HFFc6 (cell line): ENCODE results near the gene FRMPD1. TPM values are rescaled to one million over a fixed set of nuclear protein-coding genes. Genes with fewer than 3 reads are reported as not detected.

Source experiments
- DNase-seq: peaks from one replicate; pipeline ENCODE4 v3.0.0-alpha.2; 2018
- H3K27ac Mint-ChIP-seq: 2 replicates; pipeline ENCODE4 v1.8.0; 2020; ENCODE audit warnings: mild to moderate bottlenecking, mixed read lengths
- H3K27me3 Mint-ChIP-seq: 2 replicates; pipeline ENCODE4 v1.8.0; 2021; ENCODE audit warnings: mild to moderate bottlenecking, moderate library complexity, mixed read lengths; ENCODE audit not compliant: insufficient read depth
- H3K36me3 Mint-ChIP-seq: 2 replicates; pipeline ENCODE4 v1.8.0; 2021; ENCODE audit warnings: low read depth, mixed read lengths
- H3K4me1 Mint-ChIP-seq: 2 replicates; pipeline ENCODE4 v1.8.0; 2020; ENCODE audit warnings: low read depth, mixed read lengths
- H3K4me3 Mint-ChIP-seq: 2 replicates; pipeline ENCODE4 v1.8.0; 2020; ENCODE audit warnings: mild to moderate bottlenecking, moderate library complexity, mixed read lengths
- H3K9me3 Mint-ChIP-seq: 2 replicates; pipeline ENCODE4 v1.8.0; 2020; ENCODE audit warnings: mild to moderate bottlenecking, mixed read lengths
- total RNA-seq, 6 experiments: library from RNA; stranded (reverse); fragmentation: NEBNext Ultra II Directional; extraction: Animal tissue kit (Norgen Biotek cat#: 25700); gene quantifications; 2 replicates in 1 of 6; 3 replicates in 5 of 6; pipeline ENCODE4 v1.2.3, GENCODE V29; 2021
- TF ChIP-seq, protein P1 (sequence below): fragments of 200-600 bp; sonication (generic); IDR thresholded peaks from 2 replicates; pipeline ENCODE4 v1.5.0; 2021; ENCODE audit warnings: antibody characterized with exemption, mild to moderate bottlenecking

Gene FRMPD1
- total RNA-seq, 6 experiments from 2014 or later = not detected

DNA sequence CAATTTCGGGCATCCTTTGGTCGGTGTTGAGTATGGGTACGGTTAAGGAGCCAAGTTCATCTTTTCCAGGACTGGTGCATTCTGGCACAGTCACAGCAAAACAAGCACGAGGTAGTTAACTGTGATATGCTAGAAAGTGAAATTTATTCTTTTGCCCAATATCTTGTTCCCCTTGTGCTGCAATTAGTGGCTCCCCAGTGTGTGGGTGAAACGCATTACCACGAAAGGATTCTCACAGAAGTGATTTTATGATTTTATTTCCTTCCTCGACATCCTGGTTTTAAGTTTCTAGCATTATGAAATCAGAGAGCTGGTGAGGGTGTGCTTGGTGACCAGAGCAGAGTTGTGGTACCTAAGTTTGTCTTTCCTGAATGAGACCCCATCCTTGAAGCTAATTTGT lies 1.5 kb downstream of the FRMPD1 start:
- TF ChIP-seq, protein P1, sequence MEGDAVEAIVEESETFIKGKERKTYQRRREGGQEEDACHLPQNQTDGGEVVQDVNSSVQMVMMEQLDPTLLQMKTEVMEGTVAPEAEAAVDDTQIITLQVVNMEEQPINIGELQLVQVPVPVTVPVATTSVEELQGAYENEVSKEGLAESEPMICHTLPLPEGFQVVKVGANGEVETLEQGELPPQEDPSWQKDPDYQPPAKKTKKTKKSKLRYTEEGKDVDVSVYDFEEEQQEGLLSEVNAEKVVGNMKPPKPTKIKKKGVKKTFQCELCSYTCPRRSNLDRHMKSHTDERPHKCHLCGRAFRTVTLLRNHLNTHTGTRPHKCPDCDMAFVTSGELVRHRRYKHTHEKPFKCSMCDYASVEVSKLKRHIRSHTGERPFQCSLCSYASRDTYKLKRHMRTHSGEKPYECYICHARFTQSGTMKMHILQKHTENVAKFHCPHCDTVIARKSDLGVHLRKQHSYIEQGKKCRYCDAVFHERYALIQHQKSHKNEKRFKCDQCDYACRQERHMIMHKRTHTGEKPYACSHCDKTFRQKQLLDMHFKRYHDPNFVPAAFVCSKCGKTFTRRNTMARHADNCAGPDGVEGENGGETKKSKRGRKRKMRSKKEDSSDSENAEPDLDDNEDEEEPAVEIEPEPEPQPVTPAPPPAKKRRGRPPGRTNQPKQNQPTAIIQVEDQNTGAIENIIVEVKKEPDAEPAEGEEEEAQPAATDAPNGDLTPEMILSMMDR = no peak
- peaks cover 59% of the 10 kb centered on the region for H3K27me3 Mint-ChIP-seq
- 0 out of 2 replicates have a peak, but pooled peaks cover 4% of the 10 kb centered on the region for H3K4me1 Mint-ChIP-seq
- H3K27ac Mint-ChIP-seq = no peak overlapping the region
- H3K36me3 Mint-ChIP-seq = no peaks in the 10 kb centered on the region
- no peak for DNase-seq
- no peak overlapping the region for H3K4me3 Mint-ChIP-seq
- H3K9me3 Mint-ChIP-seq = no peaks in the 10 kb centered on the region

DNA sequence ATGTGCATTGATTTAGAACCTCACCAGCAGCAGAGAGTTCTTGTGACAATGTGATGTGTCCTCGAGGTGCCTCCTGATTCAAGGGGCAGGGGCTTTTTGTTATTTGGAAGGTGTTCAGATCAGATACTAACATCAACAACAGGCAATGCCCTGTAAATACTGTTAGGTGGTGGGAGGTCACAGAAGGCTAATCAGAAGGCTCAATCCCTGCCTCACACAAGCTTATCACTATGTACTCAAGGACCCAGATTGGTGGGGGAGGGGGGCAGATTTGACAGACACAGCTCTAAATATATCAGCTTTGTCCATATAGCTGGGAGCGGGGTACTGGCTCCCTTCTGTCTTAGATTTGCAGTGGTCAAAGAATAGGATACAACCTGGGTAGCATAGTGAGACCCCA lies 2.6 kb downstream of the FRMPD1 start:
- TF ChIP-seq, protein P1 = no peak
- Mint-ChIP-seq H3K4me3 (no peak overlapping the region), H3K27me3 (peaks cover 60% of the 10 kb centered on the region), H3K27ac (no peak overlapping the region), H3K9me3 (no peaks in the 10 kb centered on the region), H3K36me3 (no peaks in the 10 kb centered on the region), H3K4me1 (0 out of 2 replicates have a peak, but pooled peaks cover 4% of the 10 kb centered on the region)
- DNase-seq = no peak

GRCh38 chr9:37656936-37657335 lies 6.2 kb downstream of the FRMPD1 start:
- Mint-ChIP-seq H3K4me3 (no peak overlapping the region), H3K36me3 (no peaks in the 10 kb centered on the region), H3K27me3 (peaks cover 66% of the 10 kb centered on the region), H3K9me3 (no peaks in the 10 kb centered on the region), H3K4me1 (no peaks in the 10 kb centered on the region), H3K27ac (no peak overlapping the region)
- DNase-seq = no peak
- TF ChIP-seq, protein P1 = no peak

DNA sequence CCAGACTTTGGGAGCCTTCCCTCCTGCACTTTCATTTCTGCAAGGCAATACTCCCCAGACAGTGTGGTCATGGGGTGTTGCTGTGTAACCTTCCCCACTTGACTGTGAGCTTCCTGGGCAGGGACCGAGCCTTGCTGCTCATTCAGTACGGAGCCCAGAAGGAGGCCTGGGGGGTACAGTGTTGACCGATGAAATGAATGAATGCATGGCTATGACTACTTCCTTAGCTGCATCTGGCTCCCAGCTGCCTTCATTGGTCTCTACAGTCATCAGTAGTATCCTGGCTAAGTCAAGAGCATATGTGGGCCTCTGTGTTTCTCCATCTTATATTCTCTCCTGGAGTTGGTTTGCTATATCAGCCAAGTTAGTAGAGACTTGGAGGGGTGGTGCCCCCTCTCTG lies 9.9 kb downstream of the FRMPD1 start:
- DNase-seq = no peak
- H3K27ac Mint-ChIP-seq = no peak overlapping the region
- TF ChIP-seq, protein P1 = no peak
- no peak overlapping the region for H3K4me3 Mint-ChIP-seq
- no peaks in the 10 kb centered on the region for H3K36me3 Mint-ChIP-seq
- no peaks in the 10 kb centered on the region for H3K4me1 Mint-ChIP-seq
- H3K9me3 Mint-ChIP-seq = no peaks in the 10 kb centered on the region
- peaks cover 64% of the 10 kb centered on the region for H3K27me3 Mint-ChIP-seq

DNA sequence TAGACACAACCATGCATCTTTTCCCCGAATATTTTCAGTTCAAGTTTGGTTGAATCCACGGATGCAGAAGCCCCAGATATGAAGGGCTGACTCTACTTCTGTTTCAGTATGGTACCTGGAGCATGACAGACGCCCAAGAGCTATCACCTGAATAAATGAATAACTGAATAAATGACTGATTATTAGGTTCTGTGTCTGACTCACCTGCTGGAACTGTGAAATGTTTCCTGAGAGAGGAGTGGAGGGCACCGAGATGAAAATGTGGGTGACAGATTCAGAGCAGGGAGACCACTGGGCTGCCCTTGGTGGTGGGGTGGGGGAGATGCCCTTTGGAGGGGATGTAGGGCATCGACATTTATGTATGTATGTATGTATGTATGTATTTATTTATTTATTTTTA lies 13.2 kb downstream of the FRMPD1 start:
- Mint-ChIP-seq H3K27ac (no peak overlapping the region), H3K36me3 (no peaks in the 10 kb centered on the region)

More for the DNA sequence above, 13.2 kb downstream of the FRMPD1 start:
- no peaks in the 10 kb centered on the region for H3K4me1 Mint-ChIP-seq
- no peak overlapping the region for H3K4me3 Mint-ChIP-seq
- TF ChIP-seq, protein P1 = no peak
- H3K27me3 Mint-ChIP-seq = peaks cover 57% of the 10 kb centered on the region
- no peaks in the 10 kb centered on the region for H3K9me3 Mint-ChIP-seq
- DNase-seq = no peak
